Pancreas (tissue), 10 donors: ENCODE data around the gene HDAC4. TPM values are rescaled to one million over a fixed set of nuclear protein-coding genes. Genes with fewer than 3 reads are reported as not detected.

Experiments used
- ATAC-seq, 4 donors: fragments of 200-7000 bp; cut with Tn5 transposase; one replicate each; pipeline versions ENCODE4 v1.8.0 to v1.9.1; 2020; ENCODE audit warnings: mild to moderate bottlenecking in 4 of 4, moderate library complexity in 4 of 4
- DNase-seq, 6 donors: peaks; one replicate each; pipeline ENCODE4 v3.0.0-alpha.2; 2020
- FAIRE-seq: peaks from 2 replicates; lab custom pipeline; 2012; peaks lifted over from hg19 to GRCh38; lab: Jason Lieb, UNC
- H3K27ac ChIP-seq, 4 donors: fragments of 200-600 bp; sonication (generic); 1 replicate in 3 of 4; 2 replicates in 1 of 4; pipeline versions ENCODE4 v1.5.0 to v1.8.0; 2020
- H3K27me3 ChIP-seq, 4 donors: fragments of 200-600 bp; one replicate each; pipeline ENCODE4 v1.8.0; 2021
- H3K36me3 ChIP-seq, 3 donors: fragments of 200-600 bp; sonication (generic) in 1 of 3; one replicate each; pipeline versions ENCODE4 v1.5.0 to v1.8.0; 2020 to 2021
- H3K4me1 ChIP-seq, 3 donors: fragments of 200-600 bp; one replicate each; pipeline ENCODE4 v1.8.0; 2021
- H3K4me3 ChIP-seq, 4 donors: fragments of 200-600 bp; sonication (generic) in 2 of 4; one replicate each; pipeline versions ENCODE4 v1.5.0 to v1.8.0; 2020 to 2021
- H3K9me3 ChIP-seq, 4 donors: fragments of 200-600 bp; one replicate each; pipeline ENCODE4 v1.8.0; 2021
- CTCF ChIP-seq, 4 donors: fragments of 200-600 bp; sonication (generic) in 3 of 4; IDR thresholded peaks; one replicate each; pipeline versions ENCODE4 v1.5.0 to v1.8.0; 2021; ENCODE audit warnings: antibody characterized with exemption in 4 of 4
- WGBS, 2 donors: extraction: QIAGEN DNeasy Blood & Tissue Kit; methylation state at CpG; one replicate each; pipeline ENCODE4 v1.1.7; 2013; 5-methylcytosine and 5-hydroxymethylcytosine counted together
- intact Hi-C, 3 donors: fragments of 100-400 bp; cut with DNase I; formaldehyde crosslinking; loops; one replicate each; pipeline versions ENCODE4 v1.11.1 to v1.14.2; 2022
- polyA plus RNA-seq, 2 donors: library from polyadenylated mRNA; stranded (reverse); fragments of 200-250 nt; gene quantifications; one replicate each; pipeline ENCODE4 v1.2.3, GENCODE V29; 2013
- total RNA-seq, 6 donors: library from RNA; stranded (reverse); fragmentation: NEBNext Ultra II Directional in 4 of 6; extraction: Animal tissue kit (Norgen Biotek cat#: 25700) in 4 of 6; gene quantifications; one replicate each; pipeline versions ENCODE4 v1.2.1 to v1.2.4, GENCODE V29; 2021 to 2023
- donor health status: healthy with polysubstance abuse.
- donor health status: DM: no; HTN: no; CAD: no; lungs with moderate emphysema.
- donor health status: DM: no; HTN: no; CAD: no.
- donor health status: control.
- donor health status: control.
- donor health status: Bipolar disorder and iron deficiency.
- donor health status: DM: yes; HTN: yes; CAD: no.
- donor health status: DM: no; HTN: no; CAD: no.
- donor health status: DM: no; HTN: no; CAD: no.
- donor health status: DM: yes; HTN: yes; CAD: no.

The HDAC4 gene
- total and polyA plus RNA-seq, 8 donors = 8.2 to 31.8 (median 16.6) TPM

GRCh38 chr2:239368906-239369552 lies 31.8 kb downstream of the HDAC4 start:
- H3K9me3 ChIP-seq = no peaks in the 10 kb centered on the region
- 80 to 87% methylated on average over 20 of the region's 20 CpGs for WGBS, 2 donors
- peak in 2 of 6 donors; percentile 24 to 30 for DNase-seq
- intact Hi-C loops = no loop called here
- no peaks in the 10 kb centered on the region for H3K36me3 ChIP-seq
- FAIRE-seq = no peak
- no peaks in the 10 kb centered on the region for H3K4me1 ChIP-seq
- TF ChIP-seq CTCF (IDR thresholded peaks at IDR 0.05) = no peak
- no peak for ATAC-seq
- no peak overlapping the region for H3K4me3 ChIP-seq
- H3K27ac ChIP-seq = no peak overlapping the region
- no peaks in the 10 kb centered on the region for H3K27me3 ChIP-seq

GRCh38 chr2:239368321-239368720 lies 32.5 kb downstream of the HDAC4 start:
- ATAC-seq (no peak), DNase-seq (peak in 2 of 6 donors; percentile 16 to 20), FAIRE-seq (no peak)
- Histone ChIP-seq H3K9me3 (no peaks in the 10 kb centered on the region), H3K4me3 (no peak overlapping the region), H3K4me1 (no peaks in the 10 kb centered on the region), H3K27ac (no peak overlapping the region), H3K36me3 (no peaks in the 10 kb centered on the region), H3K27me3 (no peaks in the 10 kb centered on the region)
- 88 to 95% methylated on average over 9 of the region's 9 CpGs for WGBS, 2 donors
- TF ChIP-seq CTCF (IDR thresholded peaks at IDR 0.05) = no peak
- intact Hi-C loops = no loop called here

GRCh38 chr2:239366740-239367139 lies 34.1 kb downstream of the HDAC4 start:
- ATAC-seq (no peak), DNase-seq (no peak), FAIRE-seq (no peak)
- no peak overlapping the region for H3K4me3 ChIP-seq
- no peak overlapping the region for H3K27ac ChIP-seq
- no peaks in the 10 kb centered on the region for H3K4me1 ChIP-seq
- TF ChIP-seq CTCF (IDR thresholded peaks at IDR 0.05) = no peak
- H3K27me3 ChIP-seq = no peaks in the 10 kb centered on the region
- H3K36me3 ChIP-seq = no peaks in the 10 kb centered on the region
- 85 to 95% methylated on average over 12 of the region's 12 CpGs for WGBS, 2 donors
- intact Hi-C loops = no loop called here
- H3K9me3 ChIP-seq = no peaks in the 10 kb centered on the region

GRCh38 chr2:239365782-239366435 lies 34.9 kb downstream of the HDAC4 start:
- no peak overlapping the region for H3K4me3 ChIP-seq
- no peaks in the 10 kb centered on the region for H3K4me1 ChIP-seq
- intact Hi-C loops = no loop called here
- no peak overlapping the region for H3K27ac ChIP-seq
- H3K9me3 ChIP-seq = no peaks in the 10 kb centered on the region
- FAIRE-seq (no peak), ATAC-seq (no peak), DNase-seq (no peak)
- WGBS, 2 donors = 94 to 96% methylated on average over 32 of the region's 32 CpGs
- no peak for TF ChIP-seq CTCF (IDR thresholded peaks at IDR 0.05)
- H3K36me3 ChIP-seq = no peaks in the 10 kb centered on the region
- no peaks in the 10 kb centered on the region for H3K27me3 ChIP-seq
